IPS DF 4.7 (cell line): ENCODE measurements around the gene AGPS.
"Not testable (repeated sequence)": the region's sequence is repeated elsewhere in the genome, so short reads cannot be mapped to it uniquely, and the experiment has no call there.

Experiments
- DNase-seq: peaks from one replicate; pipeline ENCODE4 v3.0.0-alpha.2; 2013; ENCODE audit warnings: low spot score; ENCODE audit errors: extremely low read depth

The AGPS gene

DNA sequence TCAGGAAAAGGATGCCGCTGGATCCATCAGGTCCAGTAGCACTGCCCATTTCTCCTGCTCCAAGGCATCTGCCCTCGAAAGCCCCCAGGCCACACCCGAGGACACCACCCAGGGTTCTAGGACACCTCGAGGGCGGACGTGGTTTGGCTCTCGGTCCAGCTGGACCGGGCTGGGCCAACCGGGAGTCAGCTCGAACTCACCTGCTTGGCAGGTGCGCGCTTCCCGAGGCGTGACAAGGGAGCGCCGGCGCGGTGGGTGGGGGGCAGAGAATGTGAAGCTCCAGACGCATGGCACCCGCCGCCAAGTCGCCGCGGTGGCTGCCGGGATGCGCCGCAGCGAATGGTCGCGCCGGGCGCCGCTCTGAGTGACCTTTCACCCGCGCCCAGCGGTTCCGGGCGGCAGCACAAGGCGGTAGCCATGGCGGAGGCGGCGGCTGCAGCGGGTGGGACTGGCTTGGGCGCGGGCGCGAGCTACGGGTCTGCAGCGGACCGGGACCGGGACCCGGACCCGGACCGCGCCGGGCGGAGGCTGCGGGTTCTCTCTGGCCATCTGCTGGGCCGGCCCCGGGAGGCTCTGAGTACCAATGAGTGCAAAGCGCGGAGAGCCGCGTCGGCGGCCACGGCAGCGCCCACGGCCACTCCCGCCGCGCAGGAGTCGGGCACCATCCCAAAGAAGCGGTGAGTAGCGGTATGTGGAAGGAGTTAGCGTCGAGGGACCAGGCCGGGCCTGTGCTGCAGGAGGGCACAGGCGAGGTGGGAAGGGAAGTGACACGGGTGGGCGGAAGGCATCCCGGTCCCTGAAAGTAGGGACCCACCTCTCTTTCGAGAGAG is at the start of gene AGPS:
Gene AGPS, plus strand, starts transcription at position 401 of the 830 bp plus-strand sequence. Its CDS starts 17 bp downstream, at position 418.
- DNase-seq, result peak; percentile 33

DNA sequence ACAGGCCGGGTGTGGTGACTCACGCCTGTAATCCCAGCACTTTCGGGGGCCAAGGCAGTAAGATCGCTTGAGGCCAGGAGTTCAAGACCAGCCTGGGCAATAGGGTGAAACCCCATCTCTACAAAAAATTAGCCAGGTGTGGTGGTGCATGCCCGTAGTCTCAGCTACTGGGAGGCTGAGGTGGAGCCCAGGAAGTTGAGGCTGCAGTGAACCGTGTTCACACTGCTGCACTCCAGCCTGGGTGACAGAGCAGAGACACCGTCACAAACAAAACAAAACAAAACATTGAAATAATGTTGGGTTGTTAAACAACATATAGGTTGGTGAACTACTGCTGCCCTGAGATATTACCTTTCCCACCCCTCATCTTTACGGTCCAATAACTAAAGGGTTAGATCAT is 48.8 kb upstream of the AGPS start:
- no peak for DNase-seq

DNA sequence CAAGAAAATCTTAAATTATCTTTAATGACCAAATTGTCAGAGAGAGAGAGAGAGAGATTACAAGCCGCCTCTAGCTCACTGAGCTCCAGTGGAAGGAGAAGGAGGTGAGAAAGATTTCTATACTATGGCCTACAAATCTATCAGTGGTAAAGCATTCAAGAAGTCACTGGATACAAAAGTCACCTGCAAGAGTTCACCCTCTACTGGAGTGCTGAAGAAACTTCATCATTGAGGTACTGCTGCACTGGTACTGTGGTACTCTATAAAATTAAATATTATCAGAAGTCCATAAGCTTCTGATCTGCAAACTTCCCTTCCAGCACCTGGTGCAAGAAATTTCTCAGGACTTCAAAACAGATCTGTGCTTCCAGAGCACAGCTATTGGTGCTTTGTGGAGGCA is 48.3 kb upstream of the AGPS start:
- no peak for DNase-seq

DNA sequence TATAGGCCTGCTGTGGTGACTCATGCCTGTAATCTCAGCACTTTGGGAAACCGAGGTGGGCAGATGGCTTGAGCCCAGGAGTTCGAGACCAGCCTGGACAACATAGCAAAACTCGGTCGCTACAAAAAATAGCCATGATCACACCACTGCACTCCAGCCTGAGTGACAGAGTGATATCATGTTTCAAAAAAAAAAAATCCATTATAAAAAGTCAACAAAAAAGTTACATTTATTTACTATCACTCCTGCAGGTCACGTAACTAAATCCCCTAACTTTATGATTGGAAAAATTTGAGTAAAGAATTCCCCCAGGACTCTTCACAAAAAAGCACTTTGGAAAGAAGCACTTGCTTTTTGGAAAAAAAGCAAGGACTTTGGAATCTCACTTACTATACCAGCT is 46.4 kb upstream of the AGPS start:
- DNase-seq, result no peak

DNA sequence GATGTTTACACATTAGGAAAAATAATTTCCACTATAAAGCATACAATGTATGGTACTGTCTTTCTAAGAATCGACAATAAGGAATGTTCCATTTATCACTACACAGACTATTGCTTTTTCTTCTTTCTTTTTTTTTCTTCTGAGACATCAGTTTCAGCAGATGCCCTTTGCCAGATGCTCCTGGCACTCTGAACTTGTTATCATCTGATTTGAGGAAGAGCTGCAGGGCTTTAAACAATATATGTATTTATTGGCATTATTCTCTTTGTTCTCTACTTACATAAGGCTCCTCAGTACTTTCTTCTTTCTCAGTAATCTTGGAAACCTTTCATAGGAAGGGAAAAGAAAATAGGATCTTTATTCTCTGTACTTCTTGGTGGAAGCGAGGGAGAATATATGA is 45.0 kb upstream of the AGPS start:
- DNase-seq, result no peak

DNA sequence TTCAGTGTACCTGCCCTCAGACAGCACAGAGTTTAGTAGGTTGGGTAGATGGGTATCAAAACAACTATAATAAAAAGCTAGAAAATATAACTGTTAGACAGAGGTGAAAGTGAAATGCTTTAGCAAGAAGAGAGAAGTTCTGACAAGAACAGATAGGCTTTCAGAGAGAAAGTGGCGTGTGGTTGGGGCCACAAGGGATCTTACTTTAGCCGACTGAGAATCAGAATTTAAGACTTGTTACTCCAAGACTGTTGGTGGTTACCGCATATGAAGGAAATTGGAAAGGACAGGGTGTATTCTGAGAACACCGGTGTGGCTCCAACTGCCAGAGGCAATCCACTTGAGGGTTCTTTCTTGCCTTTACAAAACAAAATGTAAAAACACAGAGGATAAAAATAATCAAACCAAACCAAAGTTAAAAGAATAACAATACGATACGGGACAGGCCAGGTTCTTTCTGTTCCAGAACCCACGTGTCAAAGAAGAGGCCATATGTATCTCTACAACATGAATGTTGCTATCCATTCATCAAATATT is 44.4 kb upstream of the AGPS start:
- DNase-seq, result no peak

DNA sequence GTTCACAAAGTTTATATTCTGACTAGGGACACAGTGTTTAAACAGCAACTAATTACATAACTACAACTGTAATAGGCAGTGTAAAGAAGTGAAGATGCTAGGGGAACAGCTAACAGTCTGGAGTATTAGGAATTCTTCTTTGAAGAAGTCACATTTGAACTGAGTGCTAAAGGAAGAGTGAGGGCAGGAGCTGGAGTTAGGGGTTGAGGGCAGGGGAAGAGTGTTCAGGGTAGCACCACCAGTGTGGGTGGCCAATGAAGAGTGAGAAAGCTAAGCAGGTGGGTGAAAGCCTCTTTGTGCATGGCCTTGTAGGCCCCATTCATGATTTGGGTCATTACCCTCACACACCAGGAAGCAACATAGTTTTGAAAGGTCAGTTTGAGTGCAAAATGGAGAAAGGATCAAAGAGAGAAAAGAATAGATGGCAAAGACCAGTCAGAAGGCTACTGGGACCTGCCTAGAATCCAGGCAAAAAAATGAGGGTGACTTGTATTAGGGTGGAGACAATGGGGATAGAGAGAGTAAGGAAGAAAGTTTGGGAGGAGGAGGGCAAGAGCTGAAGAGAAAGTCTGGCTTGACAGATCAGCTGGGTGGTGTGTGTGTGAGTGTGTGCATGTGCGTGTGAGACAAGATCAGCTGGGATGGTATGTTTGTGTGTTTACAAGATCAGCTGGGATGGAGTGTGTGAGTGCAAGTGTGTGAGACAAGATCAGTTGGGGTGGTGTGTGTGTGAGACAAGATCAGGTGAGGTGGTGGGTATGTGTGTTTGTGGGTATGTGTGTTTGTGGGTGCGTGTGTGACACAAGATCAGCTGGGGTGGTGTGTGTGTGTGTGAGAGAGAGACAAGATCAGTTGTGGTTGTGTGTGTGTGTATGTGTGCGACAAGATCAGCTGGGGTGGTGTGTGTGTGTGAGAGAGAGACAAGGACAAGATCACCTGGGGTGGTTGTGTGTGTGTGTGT is 43.6 kb upstream of the AGPS start:
- DNase-seq, result no peak

DNA sequence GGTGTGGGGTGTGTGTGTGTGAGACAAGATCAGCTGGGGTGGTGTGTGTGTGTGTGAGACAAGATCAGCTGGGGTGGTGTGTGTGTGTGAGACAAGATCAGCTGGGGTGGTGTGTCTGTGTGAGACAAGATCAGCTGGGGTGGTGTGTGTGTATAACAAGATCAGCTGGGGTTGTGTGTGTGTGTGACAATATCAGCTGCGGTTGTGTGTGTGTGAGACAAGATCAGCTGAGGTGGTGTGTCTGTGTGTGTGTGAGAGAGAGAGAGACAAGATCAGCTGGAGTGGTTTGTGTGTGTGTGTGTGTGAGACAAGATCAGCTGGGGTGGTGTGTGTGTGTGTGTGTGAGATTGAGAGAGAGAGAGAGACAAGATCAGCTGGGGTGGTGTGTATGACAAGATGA is 41.9 kb upstream of the AGPS start:
- DNase-seq, result not testable (repeated sequence)

DNA sequence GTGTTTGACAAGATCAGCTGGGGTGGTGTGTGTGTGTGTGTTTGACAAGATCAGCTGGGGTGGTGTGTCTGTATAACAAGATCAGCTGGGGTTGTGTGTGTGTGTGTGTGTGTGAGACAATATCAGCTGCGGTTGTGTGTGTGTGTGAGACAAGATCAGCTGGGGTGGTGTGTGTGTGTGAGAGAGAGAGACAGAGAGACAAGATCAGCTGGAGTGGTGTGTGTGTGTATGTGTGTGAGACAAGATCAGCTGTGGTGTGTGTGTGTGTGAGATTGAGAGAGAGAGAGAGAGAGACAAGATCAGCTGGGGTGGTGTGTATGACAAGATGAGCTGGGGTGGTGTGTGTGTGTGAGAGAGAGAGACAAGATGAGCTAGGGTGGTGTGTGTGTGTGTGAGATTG is 41.5 kb upstream of the AGPS start:
- not testable (repeated sequence) for DNase-seq

DNA sequence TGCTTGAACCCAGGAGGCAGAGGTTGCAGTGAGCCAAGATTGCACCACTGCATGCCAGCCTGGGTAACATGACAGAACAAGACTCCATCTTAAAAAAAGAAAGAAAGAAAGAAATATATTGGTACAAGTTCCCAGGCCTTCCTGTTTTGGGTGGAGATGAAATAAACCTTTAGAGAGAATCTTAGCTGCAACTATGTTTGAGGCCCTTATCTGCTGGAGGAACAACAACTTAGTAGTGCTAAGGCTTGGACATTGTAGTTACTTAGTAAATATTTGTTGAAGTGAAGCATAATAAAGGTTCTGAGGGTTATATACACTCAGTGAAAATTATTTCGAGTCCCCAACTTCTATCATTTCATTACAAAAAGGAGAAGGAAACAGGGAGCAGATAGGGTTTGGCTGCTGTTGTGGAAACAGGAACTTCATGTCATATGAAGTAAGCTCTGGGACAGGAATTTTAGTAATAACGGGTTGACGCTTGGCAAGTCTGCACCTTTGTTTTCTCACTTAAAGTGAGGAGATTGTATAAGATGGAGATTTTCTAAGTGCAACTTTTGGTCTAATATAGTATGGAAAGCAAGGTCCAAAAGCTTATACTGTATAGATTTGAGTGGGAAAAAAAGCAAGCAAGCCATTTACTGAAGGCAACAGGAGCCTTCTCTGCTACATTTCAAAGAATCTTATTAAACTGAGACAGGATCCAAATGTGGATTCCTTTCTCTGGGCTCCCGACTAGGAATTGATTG is 40.0 kb upstream of the AGPS start:
- DNase-seq, result no peak

DNA sequence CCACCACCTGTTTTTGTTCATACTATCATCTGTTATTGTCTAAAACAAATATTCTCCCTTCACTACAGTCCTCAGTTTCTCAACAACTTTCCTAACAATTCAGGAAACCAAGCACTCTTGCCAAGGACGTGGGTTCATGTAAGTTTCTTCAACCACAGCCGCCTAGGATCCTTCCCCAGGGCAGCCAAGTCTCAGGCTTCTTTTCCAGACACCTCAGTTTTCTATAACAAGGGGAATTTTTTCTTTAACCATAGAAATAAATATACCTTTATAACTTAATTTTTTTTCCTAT is 39.4 kb upstream of the AGPS start:
- DNase-seq, result no peak

DNA sequence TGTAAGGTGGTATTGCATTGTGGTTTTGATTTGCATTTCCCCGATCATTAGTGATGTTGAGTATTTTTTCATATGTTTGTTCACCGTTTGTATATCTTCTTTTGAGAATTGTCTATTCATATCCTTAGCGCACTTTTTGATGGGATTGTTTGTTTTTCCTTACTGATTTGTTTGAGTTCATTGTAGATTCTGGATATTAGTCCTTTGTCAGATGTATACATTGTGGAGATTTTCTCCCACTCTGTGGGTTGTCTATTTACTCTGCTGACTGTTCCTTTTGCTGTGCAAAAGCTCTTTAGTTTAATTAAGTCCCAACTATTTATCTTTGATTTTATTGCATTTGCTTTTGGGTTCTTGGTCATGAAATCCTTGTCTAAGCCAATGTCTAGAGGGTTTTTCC is 38.0 kb upstream of the AGPS start:
- DNase-seq, result not testable (repeated sequence)

DNA sequence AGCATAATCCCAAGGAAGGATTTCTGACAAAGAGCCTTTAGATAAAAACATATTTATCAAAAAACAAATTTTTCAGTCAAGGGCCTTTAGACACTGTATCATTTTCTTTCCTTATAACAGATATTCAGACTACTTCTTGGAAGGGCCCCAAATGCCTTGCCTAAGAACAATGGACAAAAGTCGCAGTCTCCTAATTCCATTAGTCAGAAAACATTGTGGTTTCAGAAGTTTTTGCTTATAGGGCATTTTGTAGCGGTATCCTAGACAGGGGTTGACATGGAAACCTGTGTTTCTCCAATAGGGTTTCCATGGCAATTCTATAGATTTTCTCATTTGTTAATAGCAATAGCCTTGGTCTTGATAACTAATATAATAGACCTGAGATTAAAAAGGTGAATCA is 36.7 kb upstream of the AGPS start:
- no peak for DNase-seq

DNA sequence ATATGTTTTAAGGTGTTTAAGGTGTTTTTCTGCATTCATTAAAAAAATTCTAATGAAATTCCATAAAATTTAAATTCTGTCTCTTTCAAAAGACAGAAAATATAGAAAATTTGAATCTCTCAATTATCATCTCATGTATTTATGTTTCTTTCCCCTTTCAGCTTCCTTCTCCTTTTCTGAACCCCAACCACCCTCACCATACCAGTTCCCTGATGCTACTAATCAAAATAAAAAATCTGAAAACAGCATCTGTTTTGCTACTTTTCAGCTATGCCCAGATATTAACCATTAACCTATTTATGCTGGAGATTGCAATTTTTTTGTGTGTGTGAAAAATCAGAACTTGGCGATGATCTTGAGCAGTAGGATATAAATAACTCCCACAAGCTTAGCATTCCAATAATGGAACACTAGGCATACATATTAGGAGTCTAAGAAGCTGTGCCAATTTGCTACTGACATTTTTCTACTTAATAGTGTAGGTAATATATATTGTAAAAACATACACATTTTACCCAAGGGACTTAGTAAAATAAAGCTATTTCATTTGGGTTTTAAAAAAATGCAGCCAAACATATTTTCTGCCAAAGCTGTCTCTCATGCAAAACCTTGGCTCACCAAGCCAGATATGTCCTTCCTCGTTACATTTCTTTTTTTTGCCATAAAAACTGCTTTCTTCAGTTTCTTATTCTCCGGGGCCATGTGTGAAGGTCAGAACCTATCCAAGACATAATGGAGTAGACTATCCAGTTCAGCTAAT is 32.6 kb upstream of the AGPS start:
- DNase-seq, result no peak

DNA sequence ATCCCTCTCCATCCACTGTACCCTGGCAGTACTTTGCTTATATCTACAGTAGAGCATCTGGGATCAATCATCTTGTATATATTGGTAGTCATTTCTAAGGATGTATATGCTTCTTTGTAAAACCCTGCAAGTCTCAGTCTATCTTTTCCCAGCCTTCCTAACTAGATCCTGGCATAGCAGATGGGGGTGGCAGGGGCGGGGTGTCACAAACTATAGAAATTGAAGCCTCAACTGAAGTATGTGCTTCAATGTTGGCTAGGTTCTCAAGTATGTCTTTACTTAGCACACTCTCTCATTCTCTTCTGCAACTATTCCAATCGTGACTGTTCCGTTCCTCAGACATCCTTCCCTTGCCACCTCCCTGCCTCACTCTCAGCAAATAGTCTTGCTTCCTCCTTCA is 30.1 kb upstream of the AGPS start:
- no peak for DNase-seq

DNA sequence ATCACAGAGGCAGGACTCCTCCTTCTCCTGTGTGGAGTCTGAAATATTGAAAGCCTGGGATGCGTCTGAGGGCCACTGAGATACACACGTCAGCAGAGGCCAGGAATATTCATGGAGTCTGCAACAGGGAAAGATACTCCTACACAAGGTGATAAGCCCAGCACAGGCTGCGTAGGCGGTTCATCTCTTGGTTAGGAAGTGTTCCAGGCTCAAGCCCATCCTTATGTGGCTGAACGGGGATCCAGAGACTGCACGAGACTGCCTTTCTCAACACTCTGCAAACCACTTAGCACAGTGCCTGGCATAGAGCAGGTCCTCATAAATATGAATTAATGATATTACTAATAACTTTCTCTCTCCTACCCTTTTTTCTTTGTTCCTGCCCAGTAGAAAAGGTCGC is 29.2 kb upstream of the AGPS start:
- DNase-seq, result no peak

DNA sequence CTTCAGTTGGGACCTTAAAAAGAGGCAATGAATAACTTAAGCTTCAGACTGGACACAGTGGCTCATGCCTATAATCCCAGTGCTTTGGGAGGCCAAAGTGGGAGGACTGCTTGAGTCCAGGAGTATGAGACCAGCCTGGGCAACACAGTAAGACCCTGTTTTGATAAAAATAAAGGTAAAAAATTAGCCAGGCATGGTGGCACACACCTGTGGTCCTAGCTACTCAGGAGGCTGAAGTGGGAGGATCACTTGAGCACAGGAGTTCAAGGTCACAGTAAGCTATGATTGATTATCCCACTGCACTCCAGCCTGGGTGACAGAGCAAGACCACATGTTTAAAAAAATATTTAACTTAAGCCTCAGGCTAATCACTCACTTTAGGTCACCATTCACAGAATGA is 26.8 kb upstream of the AGPS start:
- DNase-seq, result not testable (repeated sequence)

DNA sequence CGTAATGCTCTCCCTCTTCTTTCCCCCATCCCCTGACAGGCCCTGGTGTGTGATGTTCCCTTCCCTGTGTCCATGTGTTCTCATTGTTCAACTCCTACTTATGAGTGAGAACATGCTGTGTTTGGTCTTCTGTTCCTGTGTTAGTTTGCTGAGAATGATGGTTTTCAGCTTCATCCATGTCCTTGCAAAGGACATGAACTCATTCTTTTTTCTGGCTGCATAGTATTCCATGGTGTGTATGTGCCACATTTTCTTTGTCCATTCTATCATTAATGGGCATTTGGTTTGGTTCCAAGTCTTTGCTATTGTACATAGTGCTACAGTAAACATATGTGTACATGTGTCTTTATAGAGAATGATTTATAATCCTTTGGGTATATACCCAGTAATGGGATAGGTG is 24.6 kb upstream of the AGPS start:
- DNase-seq, result not testable (repeated sequence)

DNA sequence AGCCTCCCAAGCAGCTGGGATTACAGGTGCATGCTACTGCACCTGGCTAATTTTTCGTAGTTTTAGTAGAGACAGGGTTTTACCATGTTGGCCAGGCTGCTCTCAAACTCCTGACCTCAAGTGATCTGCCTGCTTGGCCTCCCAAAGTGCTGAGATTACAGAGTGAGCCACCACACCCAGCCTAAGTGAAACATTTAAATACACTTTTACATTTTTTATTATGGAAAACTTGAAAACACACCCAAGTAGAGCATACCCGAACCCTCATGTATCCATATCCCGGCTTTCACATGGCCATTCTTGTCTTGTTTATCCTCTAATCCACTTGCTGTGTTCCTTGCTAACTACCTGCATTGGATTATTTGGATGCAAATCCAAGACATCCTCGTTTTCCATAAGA is 13.2 kb upstream of the AGPS start:
- no peak for DNase-seq

DNA sequence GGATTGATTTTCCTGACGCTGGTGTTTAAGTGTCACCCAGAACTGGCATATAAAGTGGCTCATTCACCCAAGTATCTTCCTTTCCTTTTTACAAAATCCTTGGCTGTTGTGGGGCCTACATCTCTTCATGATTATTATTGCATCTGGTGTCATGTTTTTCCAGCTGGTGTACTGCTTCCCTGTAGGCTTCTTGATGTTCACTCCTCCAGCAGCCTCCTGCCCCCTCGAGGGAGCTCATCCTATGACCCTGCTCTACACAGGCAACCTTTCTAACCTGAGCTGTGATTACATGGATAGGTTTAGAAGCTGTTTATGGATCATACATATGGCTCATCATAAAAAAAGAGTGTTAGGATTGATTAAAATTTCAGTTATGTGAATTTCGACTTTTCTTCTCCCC is 12.4 kb upstream of the AGPS start:
- no peak for DNase-seq

DNA sequence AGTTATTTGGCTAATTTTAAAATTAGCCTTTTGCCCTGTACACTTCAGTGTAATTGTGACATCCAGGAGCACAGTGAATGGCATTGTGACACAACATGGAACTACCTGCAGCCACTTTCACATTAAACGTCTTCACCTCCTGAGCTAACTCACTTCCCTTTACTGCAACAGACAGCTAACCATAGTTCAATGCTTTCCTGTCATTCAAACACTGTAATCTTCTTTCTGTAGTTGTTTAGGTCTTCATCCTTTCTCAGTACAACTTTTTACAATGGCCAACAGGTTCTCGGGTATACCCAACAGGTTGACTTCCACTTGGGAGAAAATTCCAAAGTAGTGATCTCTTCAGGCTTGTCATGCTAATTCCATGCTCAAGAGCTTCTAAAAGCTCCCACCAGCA is 8.6 kb upstream of the AGPS start:
- DNase-seq, result peak; percentile 11
